HL-60/S4 (cell line): ENCODE results near the gene ALKBH6.
"Not testable (repeated sequence)": the region's sequence is repeated elsewhere in the genome, so short reads cannot be mapped to it uniquely, and the experiment has no call there.

Experiments
- in situ Hi-C: fragments of 300-500 bp; cut with MboI; formaldehyde crosslinking; loops from 2 replicates; pipeline ENCODE4 v1.14.3; 2022; ENCODE audit warnings: low sequenced_read_pairs

The ALKBH6 gene

GRCh38 chr19:35993923-35994598 is 20.0 kb downstream of the ALKBH6 start:
- in situ Hi-C loops = no loop called here

DNA sequence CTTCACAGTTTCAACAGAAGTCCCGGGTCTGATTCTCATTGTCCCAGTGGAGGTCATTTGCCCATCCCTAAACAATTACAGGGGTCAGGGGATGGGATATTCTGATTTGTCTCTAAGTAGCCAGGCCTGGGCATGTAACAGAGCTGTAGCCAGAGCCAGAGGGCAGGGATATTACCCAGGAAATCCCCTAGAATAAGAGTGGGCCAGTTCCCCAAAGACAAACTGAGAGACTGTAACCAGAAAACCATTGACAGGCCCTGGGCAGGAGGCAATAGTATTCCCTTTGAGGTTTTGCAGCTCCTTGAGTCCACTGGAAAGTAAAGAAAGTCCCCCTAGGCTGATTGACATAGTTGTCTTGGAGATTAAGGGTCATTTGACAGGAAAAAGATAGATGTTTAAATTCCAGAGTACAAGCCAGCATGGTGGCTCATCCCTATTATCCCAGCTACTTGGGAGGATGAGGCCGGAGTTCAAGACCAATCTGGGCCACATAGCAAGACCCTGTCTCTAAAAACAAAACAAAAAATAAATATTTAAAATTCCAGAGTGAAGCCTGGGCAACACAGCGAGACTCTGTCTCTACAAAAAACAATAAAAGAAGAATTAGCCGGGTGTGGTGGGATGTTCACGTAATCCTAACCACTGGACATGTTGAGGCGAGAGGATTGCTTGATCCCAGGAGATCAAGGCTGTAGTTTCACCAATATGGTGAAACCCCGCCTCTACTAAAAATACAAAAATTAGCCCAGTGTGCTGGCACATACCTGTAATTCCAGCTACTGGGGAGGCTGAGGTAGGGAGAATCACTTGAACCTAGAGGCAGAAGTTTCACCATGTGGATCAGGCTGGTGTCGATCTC is 20.9 kb downstream of the ALKBH6 start:
- in situ Hi-C loops = no loop called here

DNA sequence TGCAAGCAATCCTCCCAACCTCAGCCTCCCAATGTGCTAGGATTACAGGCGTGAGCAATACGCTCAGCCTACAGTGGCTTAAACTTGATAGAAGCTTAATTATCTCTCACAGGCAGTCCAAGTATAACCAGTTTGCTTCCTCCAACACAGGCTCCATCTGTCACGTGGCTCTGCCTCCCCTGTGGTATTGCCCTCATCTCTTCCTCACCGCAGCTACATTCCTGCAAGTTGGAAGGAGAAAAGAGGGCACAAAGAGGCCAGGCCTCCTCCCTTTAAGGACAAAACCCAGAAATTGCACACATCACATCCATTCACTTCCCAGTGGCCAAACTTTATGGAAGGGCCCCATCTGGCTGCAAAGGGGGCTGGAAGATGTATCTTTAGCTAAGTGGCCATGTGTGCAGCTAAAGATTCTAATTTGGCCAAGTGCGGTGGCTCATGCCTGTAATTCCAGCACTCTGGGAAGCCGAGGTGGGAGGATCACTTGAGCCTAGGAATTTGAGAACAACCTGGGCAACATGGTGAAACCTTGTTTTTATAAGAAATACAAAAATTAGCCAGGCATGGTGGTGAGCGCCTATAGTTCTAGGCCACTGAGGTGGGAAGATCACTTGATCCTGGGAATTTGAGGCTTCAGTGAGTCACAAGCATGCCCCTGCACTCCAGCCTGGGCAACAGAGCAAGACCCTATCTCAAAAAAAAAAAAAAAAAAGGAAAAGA is 22.1 kb downstream of the ALKBH6 start:
- in situ Hi-C loops = no loop called here

DNA sequence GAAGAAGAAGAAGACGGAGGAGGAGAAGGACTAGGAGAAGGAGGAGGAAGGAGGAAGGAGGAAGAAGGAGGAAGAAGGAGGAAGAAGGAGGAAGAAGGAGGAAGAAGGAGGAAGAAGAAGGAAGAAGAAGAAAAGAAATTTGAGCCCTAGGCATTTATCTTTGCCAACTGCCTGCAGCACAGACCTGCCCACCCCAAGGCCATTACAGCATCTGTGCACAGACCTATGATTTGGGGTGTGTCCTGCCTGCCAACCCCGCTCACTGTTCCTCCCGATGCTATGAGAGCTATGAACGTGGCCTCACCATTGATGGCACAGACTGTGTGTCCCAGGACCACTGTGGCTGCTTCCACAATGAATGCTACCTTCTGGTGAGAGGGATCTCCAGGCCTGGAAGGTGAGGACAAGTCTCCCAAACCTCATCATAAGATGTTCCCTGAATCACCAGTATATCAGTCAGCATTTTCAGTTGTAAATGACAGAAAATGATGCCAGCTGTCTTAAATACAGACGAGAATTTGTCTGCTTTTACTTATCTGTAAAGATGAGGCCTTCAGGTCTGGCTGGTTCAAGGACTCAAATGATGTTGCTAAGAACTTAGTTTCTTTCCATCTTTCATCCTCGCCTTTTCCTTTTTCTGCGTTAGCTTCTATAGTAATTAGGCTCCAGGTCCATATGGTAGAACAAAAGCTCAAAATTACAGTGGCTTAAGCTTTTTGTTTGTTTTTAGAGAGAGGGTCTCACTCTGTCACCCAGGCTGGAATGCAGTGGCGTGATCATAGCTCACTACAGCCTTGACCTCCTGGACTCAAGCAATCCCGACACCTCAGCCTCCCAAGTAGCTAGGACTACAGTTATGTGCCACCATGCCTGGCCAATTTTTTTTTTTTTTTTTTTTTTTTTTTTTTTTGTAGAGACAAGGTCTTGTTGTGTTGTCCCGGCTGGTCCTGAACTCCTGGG is 23.0 kb downstream of the ALKBH6 start:
- in situ Hi-C loops = no loop called here

DNA sequence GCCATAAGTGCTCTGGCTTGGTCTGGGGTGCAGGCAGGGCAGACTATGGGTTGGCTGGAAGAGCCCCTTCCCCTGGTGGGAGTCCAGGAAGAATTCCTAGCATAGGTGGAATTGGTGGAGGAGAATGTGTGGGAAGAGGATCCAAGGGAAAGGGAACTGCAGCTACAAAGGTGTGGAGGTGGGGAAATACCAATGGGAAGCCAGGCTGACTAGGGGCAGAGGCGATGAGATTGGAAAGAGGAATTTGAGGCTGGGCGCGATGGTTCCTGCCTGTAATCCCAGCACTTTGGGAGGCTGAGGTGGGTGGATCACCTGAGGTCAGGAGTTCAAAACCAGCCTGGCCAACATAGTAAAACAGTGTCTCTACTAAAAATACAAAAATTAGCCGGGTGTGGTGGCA is 23.9 kb downstream of the ALKBH6 start:
- in situ Hi-C loops = no loop called here

GRCh38 chr19:35988824-35989223 is 25.2 kb downstream of the ALKBH6 start:
- in situ Hi-C loops = no loop called here

DNA sequence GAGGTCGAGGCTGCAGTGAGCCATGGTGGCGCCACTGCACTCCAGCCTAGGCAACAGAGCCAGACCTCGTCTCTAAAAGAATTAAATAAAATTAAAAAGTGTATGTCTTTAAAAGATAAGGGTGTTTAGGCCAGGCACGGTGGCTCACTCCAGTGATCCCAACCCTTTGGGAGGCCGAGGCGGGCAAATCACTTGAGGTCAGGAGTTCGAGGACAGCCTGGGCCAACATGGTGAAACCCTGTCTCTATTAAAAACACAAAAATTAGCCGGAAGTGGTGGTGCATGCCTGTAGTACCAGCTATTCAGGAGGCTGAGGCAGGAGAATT is 26.5 kb downstream of the ALKBH6 start:
- in situ Hi-C loops = no loop called here

DNA sequence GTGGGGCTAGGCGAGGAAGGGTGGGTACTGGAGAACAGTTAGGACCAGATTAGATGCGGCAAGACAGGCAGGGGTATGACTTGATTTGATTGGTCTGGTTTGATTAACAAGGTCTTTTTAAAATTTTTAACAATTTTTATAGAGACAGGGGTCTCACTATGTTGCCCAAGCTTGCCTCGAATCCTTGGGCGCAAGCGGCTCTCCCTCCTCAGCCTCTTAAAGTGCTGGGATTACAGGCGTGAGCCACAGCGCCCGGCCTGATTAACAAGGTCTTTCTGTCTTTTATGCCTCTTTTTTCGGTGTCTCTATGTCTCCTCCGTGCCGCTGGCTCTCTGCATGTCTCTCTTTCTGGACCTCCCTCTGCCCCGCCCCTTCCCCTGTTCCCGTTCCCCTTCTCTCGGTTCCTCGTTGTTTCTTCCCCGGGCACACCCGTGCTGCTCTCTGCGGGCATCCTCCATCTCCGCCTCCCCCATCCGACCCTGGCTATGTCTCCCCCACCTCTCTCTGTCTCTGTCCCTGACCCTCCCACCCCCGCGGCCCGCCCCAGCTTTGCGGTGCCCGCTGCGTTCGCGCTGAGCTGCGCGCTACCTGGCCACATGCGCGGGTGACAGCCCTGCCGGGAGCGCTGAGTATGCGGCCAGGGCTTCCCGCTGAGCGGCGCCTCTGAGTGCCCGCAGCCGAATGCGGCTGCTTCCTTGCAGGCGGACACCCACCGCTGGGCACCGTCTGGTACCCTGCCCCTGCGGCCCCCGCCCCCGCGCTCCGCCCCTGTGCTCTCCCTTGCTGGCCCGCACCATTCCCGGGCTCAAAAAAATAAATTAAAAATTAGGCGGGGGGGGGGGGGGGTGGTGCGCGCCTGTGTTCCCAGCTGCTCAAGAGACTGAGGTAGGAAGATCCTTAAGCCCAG is 27.1 kb downstream of the ALKBH6 start:
- in situ Hi-C loops = no loop called here

- in situ Hi-C loops = no loop called here
Measured at GRCh38 chr19:35986111-35986510, 27.9 kb downstream of the ALKBH6 start.

GRCh38 chr19:35983177-35983576 is 30.8 kb downstream of the ALKBH6 start:
- in situ Hi-C loops = no loop called here

DNA sequence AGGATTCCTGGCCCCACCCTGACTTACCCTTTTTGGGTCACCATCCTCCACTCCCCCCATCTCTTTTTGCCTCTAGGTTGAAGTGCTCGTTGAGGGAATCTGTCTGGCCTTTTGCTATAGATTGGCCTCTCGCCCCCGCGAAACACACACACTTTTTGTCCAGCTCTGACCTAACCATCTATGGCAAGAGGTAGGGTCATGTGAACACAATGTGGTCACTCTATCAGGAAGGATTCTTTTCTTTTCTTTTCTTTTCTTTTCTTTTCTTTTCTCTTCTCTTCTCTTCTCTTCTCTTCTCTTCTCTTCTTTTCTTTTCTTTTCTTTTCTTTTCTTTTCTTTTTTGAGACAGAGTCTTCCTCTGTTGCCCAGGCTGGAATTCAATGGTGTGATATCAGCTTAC is 33.0 kb downstream of the ALKBH6 start:
- in situ Hi-C loops = not testable (repeated sequence)

DNA sequence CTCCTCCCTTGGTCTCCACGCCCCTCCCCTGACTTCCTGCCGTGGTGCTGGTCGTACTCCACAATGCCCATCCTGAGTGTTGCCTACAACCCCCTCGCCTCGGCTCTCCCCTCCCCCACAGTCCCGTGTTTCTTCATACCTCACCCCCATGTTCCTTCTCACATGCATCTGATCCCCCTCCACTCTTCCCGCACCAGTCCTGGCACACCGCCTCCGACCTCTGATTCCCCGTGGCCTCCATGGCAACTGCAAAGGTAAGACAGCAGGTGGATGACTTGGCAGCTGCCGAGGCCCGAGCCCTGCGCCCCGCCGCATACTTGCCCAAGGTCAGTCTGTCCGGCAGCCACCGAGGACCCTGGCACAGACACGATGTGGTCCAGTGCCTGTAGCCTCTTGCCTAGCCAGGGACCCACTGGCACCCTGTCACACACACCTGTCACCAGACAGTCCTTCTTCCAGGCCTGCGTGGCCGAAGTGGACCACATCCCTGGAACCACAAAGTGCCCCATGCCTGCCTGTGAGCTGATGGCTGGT is 35.1 kb downstream of the ALKBH6 start:
- in situ Hi-C loops = no loop called here

DNA sequence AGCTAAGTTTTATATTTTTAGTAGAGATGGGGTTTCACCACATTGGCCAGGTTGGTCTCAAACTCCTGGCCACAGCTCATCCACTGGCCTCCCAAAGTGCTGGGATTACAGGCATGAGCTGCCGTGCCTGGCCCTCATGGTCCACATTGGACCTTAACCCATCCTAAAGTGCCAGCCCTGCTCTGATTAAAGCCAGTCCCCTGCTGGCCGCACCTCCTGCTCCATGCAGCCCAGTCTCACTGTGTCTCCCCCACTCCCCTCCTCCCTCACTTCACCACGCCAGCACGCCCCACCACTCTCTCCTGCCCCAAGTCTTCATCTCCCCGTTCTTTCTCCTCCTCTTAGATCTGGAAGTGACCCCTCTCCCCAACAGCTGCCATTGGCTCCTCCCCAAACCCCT is 35.7 kb downstream of the ALKBH6 start:
- in situ Hi-C loops = no loop called here

GRCh38 chr19:35977446-35978222 is 36.4 kb downstream of the ALKBH6 start:
- in situ Hi-C loops = no loop called here

GRCh38 chr19:35975608-35976214 is 38.3 kb downstream of the ALKBH6 start:
- in situ Hi-C loops = no loop called here

GRCh38 chr19:35973487-35973886 is 40.5 kb downstream of the ALKBH6 start:
- in situ Hi-C loops = no loop called here

- in situ Hi-C loops = no loop called here
Measured at GRCh38 chr19:35966771-35967170, 47.2 kb downstream of the ALKBH6 start.

GRCh38 chr19:35963514-35963913 is 50.5 kb downstream of the ALKBH6 start:
- in situ Hi-C loops = no loop called here
